ENCODE results near the gene NSUN2.

Gene NSUN2

GRCh38 chr5:6557807-6558575, 74.9 kb downstream of the NSUN2 start:
- no peak for DNase-seq (ENCODE audit: low read depth in 2 of 3, low spot score in 2 of 3)

- DNase-seq (ENCODE audit: low read depth in 2 of 3, low spot score in 2 of 3), result no peak
These were observed 76.1 kb downstream of the NSUN2 start for GRCh38 chr5:6556802-6557102.

- DNase-seq (ENCODE audit: low read depth in 2 of 3, low spot score in 2 of 3), result no peak
These were observed 76.6 kb downstream of the NSUN2 start for GRCh38 chr5:6556089-6556801.

GRCh38 chr5:6554812-6555211, 78.0 kb downstream of the NSUN2 start:
- DNase-seq (ENCODE audit: low read depth in 2 of 3, low spot score in 2 of 3), result no peak

- no peak for DNase-seq (ENCODE audit: low read depth in 2 of 3, low spot score in 2 of 3)
These were observed 78.9 kb downstream of the NSUN2 start for GRCh38 chr5:6553972-6554371.

GRCh38 chr5:6552612-6553011, 80.2 kb downstream of the NSUN2 start:
- no peak for DNase-seq (ENCODE audit: low read depth in 2 of 3, low spot score in 2 of 3)

GRCh38 chr5:6551955-6552313, 80.9 kb downstream of the NSUN2 start:
- DNase-seq (ENCODE audit: low read depth in 2 of 3, low spot score in 2 of 3), result no peak

GRCh38 chr5:6551287-6551954, 81.4 kb downstream of the NSUN2 start:
- DNase-seq (ENCODE audit: low read depth in 2 of 3, low spot score in 2 of 3), result no peak

- no peak for DNase-seq (ENCODE audit: low read depth in 2 of 3, low spot score in 2 of 3)
These were observed 82.2 kb downstream of the NSUN2 start for GRCh38 chr5:6550628-6551027.

Data from activated CD8-positive, alpha-beta memory T cell treated with anti-CD3 and anti-CD28 coated beads for 48 hours (primary cell).